Measurements from ENCODE around the gene ZMIZ2. TPM values are rescaled to one million over a fixed set of nuclear protein-coding genes. Genes with fewer than 3 reads are reported as not detected.
"Not testable (repeated sequence)": the region's sequence is repeated elsewhere in the genome, so short reads cannot be mapped to it uniquely, and the experiment has no call there.

Gene ZMIZ2
- total RNA-seq, 1 experiment from 2014 or later = 0.92 TPM

- DNase-seq (ENCODE audit: low spot score) = no peak
- in situ Hi-C loops (cut with HindIII; ENCODE audit: low sequenced_read_pairs) = no loop called here
These were observed 19.4 kb downstream of the ZMIZ2 start for GRCh38 chr7:44767912-44768627.

DNA sequence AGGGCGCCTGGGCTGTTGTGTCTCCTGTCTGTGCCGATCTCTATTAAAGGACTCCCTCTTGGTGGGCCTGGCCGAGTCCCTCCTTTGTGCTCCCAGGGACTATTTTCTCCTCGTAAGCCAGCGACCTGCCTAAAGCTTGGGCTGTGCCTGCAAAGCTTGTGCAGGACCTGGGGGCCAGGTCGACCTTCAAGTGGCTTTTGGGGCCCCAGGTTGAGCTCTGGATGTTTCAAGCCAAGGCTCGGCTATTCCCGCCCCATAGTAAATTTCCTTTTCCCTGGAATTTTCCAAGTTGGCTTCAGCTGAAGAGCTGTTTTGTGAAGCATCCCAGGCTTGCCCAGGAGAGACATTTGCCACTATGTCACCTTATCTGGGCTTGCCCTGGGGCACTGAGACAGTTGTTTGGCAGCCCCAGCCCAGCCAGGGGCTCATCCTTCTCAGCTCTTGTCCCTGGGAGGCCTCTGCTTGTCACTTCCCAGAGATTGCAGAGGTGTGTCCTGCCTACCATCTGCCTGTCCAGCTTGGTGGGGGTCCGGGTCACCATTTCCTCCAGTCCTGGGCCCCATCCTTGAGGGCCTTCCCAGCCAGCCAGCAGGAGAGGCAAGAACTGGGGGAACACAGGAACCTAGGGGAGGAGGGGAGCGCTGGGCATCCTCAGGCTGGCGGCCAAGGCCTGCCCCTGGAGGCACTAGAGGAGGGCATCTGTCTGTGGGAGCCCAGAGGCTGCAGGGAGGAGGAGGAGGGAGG lies 20.2 kb downstream of the ZMIZ2 start:
- peak; percentile 60 for DNase-seq (ENCODE audit: low spot score)
- in situ Hi-C loops (cut with HindIII; ENCODE audit: low sequenced_read_pairs) = no loop called here

DNA sequence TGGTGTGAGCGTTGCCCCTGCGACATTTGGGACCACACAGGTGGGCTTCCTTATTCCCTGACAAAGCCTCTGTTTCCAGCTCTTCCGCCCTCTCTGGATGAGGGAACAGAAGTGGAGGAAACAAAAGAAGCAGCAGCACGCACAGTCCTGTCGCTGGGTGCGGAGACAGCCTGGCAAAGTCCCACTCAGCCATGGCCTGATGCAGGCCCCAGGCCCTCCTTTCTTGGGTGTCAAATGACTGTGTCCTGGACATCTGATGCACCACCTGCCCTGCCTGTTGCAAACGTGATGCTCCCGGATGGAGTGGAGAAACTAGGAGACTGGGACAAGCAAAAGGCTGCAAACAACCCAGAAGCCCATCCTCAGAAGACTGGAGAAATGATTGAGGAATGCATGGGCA lies 20.7 kb downstream of the ZMIZ2 start:
- in situ Hi-C loops (cut with HindIII; ENCODE audit: low sequenced_read_pairs) = no loop called here
- DNase-seq (ENCODE audit: low spot score) = peak; percentile 23

GRCh38 chr7:44769776-44770294 lies 21.2 kb downstream of the ZMIZ2 start:
- in situ Hi-C loops (cut with HindIII; ENCODE audit: low sequenced_read_pairs) = no loop called here
- peak; percentile 29 for DNase-seq (ENCODE audit: low spot score)

DNA sequence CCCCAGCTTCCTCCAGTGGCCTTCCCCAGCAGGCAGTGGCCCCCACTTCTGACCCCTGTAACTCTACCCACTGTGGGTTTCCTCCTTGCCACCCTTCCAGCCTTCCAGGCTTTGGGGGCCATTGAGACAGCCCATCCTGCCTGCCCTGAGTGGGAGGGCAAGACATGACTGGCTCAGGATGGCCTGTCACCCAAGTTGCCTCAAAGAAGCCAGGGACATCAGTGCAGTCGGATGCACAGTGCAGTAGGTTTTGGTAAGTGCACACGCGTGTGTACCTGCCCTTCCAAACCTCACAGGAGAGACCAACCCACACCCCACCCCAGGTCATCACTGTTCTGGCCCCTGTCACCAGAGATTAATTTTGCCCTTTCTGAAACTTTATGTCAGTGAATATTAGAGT lies 22.7 kb downstream of the ZMIZ2 start:
- no peak for DNase-seq (ENCODE audit: low spot score)
- in situ Hi-C loops (cut with HindIII; ENCODE audit: low sequenced_read_pairs) = no loop called here

- DNase-seq (ENCODE audit: low spot score) = no peak
- in situ Hi-C loops (cut with HindIII; ENCODE audit: low sequenced_read_pairs) = no loop called here
These were observed 23.8 kb downstream of the ZMIZ2 start for GRCh38 chr7:44772440-44772839.

GRCh38 chr7:44772867-44773266 lies 24.2 kb downstream of the ZMIZ2 start:
- in situ Hi-C loops (cut with HindIII; ENCODE audit: low sequenced_read_pairs) = no loop called here
- DNase-seq (ENCODE audit: low spot score) = no peak

DNA sequence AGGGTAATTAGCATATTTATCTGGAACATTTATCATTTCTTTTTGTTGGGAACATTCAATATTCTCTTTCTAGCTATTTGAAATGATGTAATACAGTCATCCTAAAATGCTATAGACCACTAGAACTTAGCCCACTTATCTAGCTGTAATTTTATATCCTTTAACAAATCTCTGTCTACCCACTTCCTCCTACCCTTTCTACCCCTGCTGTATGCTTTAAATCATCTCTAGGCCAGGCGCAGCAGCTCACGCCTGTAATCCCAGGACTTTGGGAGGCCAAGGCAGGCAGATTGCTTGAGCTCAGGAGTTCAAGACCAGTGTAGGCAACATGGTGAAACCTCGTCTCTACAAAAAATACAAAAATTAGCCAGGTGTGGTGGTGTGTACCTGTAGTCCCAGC lies 25.8 kb downstream of the ZMIZ2 start:
- in situ Hi-C loops (cut with HindIII; ENCODE audit: low sequenced_read_pairs); DNase-seq (ENCODE audit: low spot score): not testable (repeated sequence)

DNA sequence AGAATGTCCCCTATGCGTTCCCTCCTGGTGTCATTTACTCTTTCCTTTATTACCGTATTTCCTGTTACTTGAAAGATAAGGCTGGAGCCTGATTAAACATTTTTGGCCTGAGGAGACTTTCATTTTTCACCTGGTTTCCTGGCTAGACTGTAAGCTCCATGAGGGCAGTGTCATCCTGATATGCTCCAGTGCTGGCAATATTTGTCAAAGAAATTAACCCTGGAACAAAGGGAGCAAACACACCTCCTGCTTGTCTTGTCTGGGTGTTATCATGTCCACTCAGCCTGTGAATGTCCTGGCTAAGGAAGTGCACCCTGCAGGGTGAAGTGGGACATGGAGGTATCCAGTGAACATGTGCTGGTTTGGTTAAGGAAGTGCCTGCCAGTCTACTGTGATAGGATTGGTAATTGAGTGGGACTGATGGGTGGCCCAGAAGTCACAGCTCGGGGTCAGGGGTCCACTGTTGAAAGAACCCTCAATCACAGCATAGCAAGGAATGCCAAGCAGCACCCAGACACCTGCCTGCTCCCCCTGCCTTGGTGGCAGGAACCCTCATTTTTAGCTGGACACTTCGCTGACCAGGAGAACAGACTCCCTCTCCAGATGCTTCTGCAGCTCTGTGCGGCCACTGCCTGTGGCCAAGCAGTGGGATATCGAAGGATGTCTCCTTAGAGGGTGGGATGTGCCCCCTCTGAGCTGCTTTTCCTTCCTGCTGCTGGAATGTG lies 26.9 kb downstream of the ZMIZ2 start:
- in situ Hi-C loops (cut with HindIII; ENCODE audit: low sequenced_read_pairs) = no loop called here
- no peak for DNase-seq (ENCODE audit: low spot score)

GRCh38 chr7:44776211-44776610 lies 27.6 kb downstream of the ZMIZ2 start:
- in situ Hi-C loops (cut with HindIII; ENCODE audit: low sequenced_read_pairs) = no loop called here
- DNase-seq (ENCODE audit: low spot score) = no peak

GRCh38 chr7:44782460-44782859 lies 33.8 kb downstream of the ZMIZ2 start:
- no peak for DNase-seq (ENCODE audit: low spot score)
- in situ Hi-C loops (cut with HindIII; ENCODE audit: low sequenced_read_pairs) = no loop called here

DNA sequence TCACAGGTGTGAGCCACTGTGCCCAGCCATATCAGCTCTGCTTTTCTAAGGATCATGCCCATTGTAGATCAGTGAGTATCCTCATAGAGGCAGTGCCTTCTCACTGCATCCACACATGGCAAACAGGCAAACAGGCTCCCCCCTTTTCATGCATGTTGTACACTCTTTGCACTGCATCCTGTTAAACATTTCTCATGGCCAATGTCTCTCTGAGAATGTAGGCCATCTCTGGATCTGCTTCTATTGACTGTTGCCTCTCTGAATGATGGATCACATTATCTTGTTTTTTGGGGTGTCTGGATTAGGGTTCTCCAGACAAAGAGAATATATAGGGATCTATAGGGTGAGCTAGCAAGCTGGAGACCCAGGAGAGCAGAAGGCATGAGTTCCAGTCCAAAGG lies 34.8 kb downstream of the ZMIZ2 start:
- in situ Hi-C loops (cut with HindIII; ENCODE audit: low sequenced_read_pairs) = no loop called here
- no peak for DNase-seq (ENCODE audit: low spot score)

GRCh38 chr7:44784364-44784763 lies 35.7 kb downstream of the ZMIZ2 start:
- DNase-seq (ENCODE audit: low spot score) = no peak
- in situ Hi-C loops (cut with HindIII; ENCODE audit: low sequenced_read_pairs) = no loop called here

- in situ Hi-C loops (cut with HindIII; ENCODE audit: low sequenced_read_pairs); DNase-seq (ENCODE audit: low spot score): not testable (repeated sequence)
These were observed 36.6 kb downstream of the ZMIZ2 start for GRCh38 chr7:44785218-44785617.

- DNase-seq (ENCODE audit: low spot score) = no peak
- in situ Hi-C loops (cut with HindIII; ENCODE audit: low sequenced_read_pairs) = no loop called here
These were observed 38.4 kb downstream of the ZMIZ2 start for GRCh38 chr7:44787041-44787440.

GRCh38 chr7:44787762-44788161 lies 39.1 kb downstream of the ZMIZ2 start:
- in situ Hi-C loops (cut with HindIII; ENCODE audit: low sequenced_read_pairs) = no loop called here
- DNase-seq (ENCODE audit: low spot score) = no peak

DNA sequence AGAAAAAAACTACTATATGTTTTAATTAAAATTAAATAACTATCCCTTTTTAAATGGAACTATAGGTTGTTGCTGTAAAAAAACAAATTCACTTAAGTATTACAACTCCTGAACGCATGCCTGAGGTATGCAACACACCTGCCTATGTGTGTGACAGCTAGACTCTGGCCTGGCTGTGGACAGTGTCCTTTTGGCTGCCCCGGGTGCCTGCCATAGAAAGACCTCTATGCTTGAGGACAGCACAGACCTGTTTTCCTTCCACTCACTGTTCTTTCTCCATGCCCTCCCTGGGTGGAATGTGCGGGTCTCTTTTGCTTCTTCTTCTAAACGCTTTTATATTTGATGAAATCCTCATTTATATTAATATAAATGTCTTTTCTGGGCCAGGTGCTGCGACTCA lies 41.3 kb downstream of the ZMIZ2 start:
- no peak for DNase-seq (ENCODE audit: low spot score)
- in situ Hi-C loops (cut with HindIII; ENCODE audit: low sequenced_read_pairs) = no loop called here

DNA sequence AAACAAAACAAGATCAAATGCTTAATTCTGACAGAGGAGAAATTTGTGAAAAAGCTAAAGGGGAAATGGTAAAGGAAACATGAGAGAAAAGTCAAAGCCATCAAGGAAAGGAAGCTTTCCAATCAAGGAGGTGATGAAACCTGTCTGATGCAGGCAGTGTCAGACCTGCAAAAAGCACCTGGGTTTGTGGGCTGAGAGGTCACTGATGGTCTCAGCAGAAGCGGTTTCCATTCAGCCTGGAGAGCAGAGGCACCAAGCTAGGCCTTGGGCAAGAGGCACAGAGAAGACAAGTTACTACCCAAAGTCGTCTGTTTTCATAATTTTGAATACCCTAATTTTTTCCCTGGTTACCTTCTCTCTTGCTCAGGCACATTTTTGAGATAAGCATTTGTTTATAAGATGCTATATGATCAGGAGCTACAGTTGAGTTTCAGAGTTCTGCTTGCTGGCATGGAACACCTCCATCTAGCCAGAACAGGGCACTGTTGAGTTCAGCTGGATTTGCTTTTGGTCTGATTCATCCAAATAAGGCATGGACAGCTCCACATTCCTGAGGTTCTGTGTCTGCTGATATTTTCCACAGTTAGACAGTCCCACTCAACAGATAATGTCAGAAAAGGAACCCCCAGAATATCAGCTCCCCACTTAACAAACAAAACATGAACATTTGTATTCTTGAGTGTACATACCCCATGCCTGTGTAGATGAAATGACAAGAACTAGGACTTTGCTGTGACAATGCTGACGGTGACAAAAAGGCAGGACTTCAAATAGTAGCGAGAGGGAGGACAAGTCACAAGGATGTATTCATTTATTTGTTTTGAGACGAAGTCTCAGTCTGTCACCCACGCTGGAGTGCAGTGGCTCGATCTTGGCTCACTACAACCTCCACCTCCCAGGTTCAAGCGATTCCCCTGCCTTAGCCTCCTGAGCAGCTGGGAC lies 42.9 kb downstream of the ZMIZ2 start:
- no peak for DNase-seq (ENCODE audit: low spot score)
- in situ Hi-C loops (cut with HindIII; ENCODE audit: low sequenced_read_pairs) = no loop called here

DNA sequence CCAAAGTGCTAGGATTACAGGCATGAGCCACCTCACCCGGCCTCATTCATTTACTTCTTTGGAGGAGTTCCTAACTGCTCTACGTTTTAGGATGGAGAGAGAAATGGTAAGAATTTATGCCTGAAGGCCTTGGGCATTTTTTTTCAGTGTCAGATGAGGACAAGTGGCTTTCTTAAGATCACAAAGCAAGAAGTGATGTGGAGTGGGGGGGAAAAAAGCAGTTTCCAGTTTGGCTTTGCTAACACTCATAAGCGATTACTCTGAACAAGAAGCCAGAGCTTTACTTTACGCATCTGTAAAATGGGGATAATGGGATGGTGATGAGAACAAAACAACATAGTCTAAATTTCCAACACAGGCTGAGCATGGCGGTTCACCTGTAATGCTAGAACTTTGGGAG lies 45.3 kb downstream of the ZMIZ2 start:
- in situ Hi-C loops (cut with HindIII; ENCODE audit: low sequenced_read_pairs) = no loop called here
- no peak for DNase-seq (ENCODE audit: low spot score)

Measured in G401 (cell line).